GM23338 (cell line): Measurements from ENCODE around the gene ZSCAN5B. TPM values are rescaled to one million over a fixed set of nuclear protein-coding genes. Genes with fewer than 3 reads are reported as not detected.
"Not testable (repeated sequence)": the region's sequence is repeated elsewhere in the genome, so short reads cannot be mapped to it uniquely, and the experiment has no call there.

Experiments
- ATAC-seq: fragments of 200-7000 bp; cut with Tn5 transposase; 3 replicates; pipeline ENCODE4 v1.9.1; 2020
- DNase-seq: peaks from one replicate; pipeline ENCODE4 v3.0.0-alpha.2; 2015; ENCODE audit warnings: low spot score
- H2AFZ ChIP-seq: fragments of 200-600 bp; sonication (generic); 2 replicates; pipeline ENCODE4 v1.8.0; 2016; ENCODE audit warnings: antibody characterized with exemption, mild to moderate bottlenecking, moderate library complexity
- H3F3A ChIP-seq: fragments of 200-600 bp; sonication (generic); replicated peaks from 2 replicates; pipeline ENCODE4 v1.8.0; 2017; ENCODE audit warnings: antibody characterized with exemption, mixed run types, low read depth
- H3K27ac ChIP-seq: fragments of 200-600 bp; sonication (generic); 2 replicates; pipeline ENCODE4 v1.6.1; 2016; ENCODE audit warnings: low read depth
- H3K27me3 ChIP-seq: fragments of 200-600 bp; sonication (generic); 2 replicates; pipeline ENCODE4 v1.8.0; 2016; ENCODE audit warnings: mild to moderate bottlenecking, mixed run types, moderate library complexity; ENCODE audit not compliant: insufficient read depth
- H3K36me3 ChIP-seq: fragments of 200-600 bp; sonication (generic); 2 replicates; pipeline ENCODE4 v1.8.0; 2016; ENCODE audit warnings: mild to moderate bottlenecking; ENCODE audit not compliant: insufficient read depth
- H3K4me1 ChIP-seq: fragments of 200-600 bp; sonication (generic); 2 replicates; pipeline ENCODE4 v1.8.0; 2016; ENCODE audit warnings: mild to moderate bottlenecking, moderate library complexity; ENCODE audit not compliant: insufficient read depth
- H3K4me2 ChIP-seq: fragments of 200-600 bp; sonication (generic); 2 replicates; pipeline ENCODE4 v1.7.1; 2017; ENCODE audit warnings: mixed run types
- H3K4me3 ChIP-seq: fragments of 200-600 bp; sonication (generic); 2 replicates; pipeline ENCODE4 v1.6.1; 2016; ENCODE audit warnings: mixed run types
- H3K79me2 ChIP-seq: fragments of 200-600 bp; sonication (generic); replicated peaks from 2 replicates; pipeline ENCODE4 v1.8.0; 2017; ENCODE audit warnings: mild to moderate bottlenecking; ENCODE audit not compliant: insufficient read depth
- H3K9me2 ChIP-seq: fragments of 200-600 bp; sonication (generic); 2 replicates; pipeline ENCODE4 v1.8.0; 2017; ENCODE audit not compliant: insufficient read depth
- H4K20me1 ChIP-seq: fragments of 200-600 bp; sonication (generic); replicated peaks from 2 replicates; pipeline ENCODE4 v1.8.0; 2017; ENCODE audit warnings: mild to moderate bottlenecking; ENCODE audit not compliant: insufficient read depth
- H3K27ac Mint-ChIP-seq: 2 replicates; pipeline ENCODE4 v1.8.0; 2020; ENCODE audit warnings: inconsistent platforms, mild to moderate bottlenecking, moderate library complexity, mixed read lengths
- H3K27me3 Mint-ChIP-seq: 3 replicates; pipeline ENCODE4 v1.8.0; 2022; ENCODE audit warnings: low read depth, mild to moderate bottlenecking, moderate library complexity, mixed read lengths, inconsistent platforms; ENCODE audit not compliant: insufficient read depth, poor library complexity
- H3K36me3 Mint-ChIP-seq: 3 replicates; pipeline ENCODE4 v1.8.0; 2021; ENCODE audit warnings: low read depth, mild to moderate bottlenecking, inconsistent platforms, moderate library complexity, mixed read lengths
- H3K4me1 Mint-ChIP-seq: 3 replicates; pipeline ENCODE4 v1.8.0; 2020; ENCODE audit warnings: mild to moderate bottlenecking, inconsistent platforms, mixed read lengths
- H3K4me3 Mint-ChIP-seq: 3 replicates; pipeline ENCODE4 v1.8.0; 2021; ENCODE audit warnings: moderate library complexity, mild to moderate bottlenecking, inconsistent platforms, mixed read lengths
- H3K9me3 Mint-ChIP-seq: 3 replicates; pipeline ENCODE4 v1.8.0; 2020; ENCODE audit warnings: moderate library complexity, mild to moderate bottlenecking, inconsistent platforms, mixed read lengths
- CTCF ChIP-seq, 2 experiments: fragments of 200-600 bp in 1 of 2; sonication (generic) in 1 of 2; conservative IDR thresholded peaks; 2 replicates each; pipeline versions ENCODE4 v1.5.1 to v1.6.1; 2016 to 2017; ENCODE audit warnings: antibody characterized with exemption in 2 of 2, low read depth in 2 of 2, mild to moderate bottlenecking in 2 of 2, moderate library complexity in 1 of 2
- EZH2 ChIP-seq: fragments of 200-600 bp; sonication (generic); IDR thresholded peaks from one replicate; pipeline ENCODE4 v1.8.0; 2017; ENCODE audit warnings: antibody characterized with exemption, mild to moderate bottlenecking, low read depth; ENCODE audit not compliant: unreplicated experiment
- polyA plus RNA-seq: library from polyadenylated mRNA; unstranded; fragments of >200 nt; fragmentation: Nextera tagmentation; extraction: Ambion mirVana; gene quantifications from 2 replicates; pipeline ENCODE4 v1.2.1, GENCODE V29; 2016
- total RNA-seq: library from RNA; depleted of rRNA; stranded (reverse); fragments of >200 nt; shearing (Covaris generic); gene quantifications from 2 replicates; pipeline ENCODE4 v1.2.3, GENCODE V29; 2014
- TF ChIP-seq, protein P1 (sequence below): fragments of 250-450 bp; sonication (Bioruptor Pico); IDR thresholded peaks from 2 replicates; pipeline ENCODE4 v1.5.0; 2020; ENCODE audit warnings: mild to moderate bottlenecking, moderate library complexity

Gene ZSCAN5B
- total and polyA plus RNA-seq, 2 experiments from 2014 or later, result 0.10 TPM; not detected in 1

DNA sequence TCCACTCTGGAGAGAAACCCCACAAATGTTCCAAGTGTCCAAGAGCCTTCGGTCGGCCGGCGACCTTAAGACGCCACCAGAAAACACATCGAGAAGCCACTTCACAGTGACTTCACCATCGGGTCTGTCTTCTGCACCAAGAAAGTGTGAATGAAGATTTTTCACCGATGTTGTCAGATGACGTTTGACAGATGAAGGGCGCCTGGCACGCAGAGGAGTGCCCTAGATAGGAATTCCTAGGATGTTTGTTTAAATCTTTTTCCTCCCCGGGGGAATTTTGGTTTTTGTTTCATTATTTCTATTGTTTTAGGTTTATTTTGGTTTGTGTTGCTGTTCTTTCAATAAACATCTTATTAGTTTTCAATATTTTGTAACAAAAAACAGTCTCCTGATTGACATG lies 11.5 kb upstream of the ZSCAN5B start (continued):
- TF ChIP-seq, protein P1, sequence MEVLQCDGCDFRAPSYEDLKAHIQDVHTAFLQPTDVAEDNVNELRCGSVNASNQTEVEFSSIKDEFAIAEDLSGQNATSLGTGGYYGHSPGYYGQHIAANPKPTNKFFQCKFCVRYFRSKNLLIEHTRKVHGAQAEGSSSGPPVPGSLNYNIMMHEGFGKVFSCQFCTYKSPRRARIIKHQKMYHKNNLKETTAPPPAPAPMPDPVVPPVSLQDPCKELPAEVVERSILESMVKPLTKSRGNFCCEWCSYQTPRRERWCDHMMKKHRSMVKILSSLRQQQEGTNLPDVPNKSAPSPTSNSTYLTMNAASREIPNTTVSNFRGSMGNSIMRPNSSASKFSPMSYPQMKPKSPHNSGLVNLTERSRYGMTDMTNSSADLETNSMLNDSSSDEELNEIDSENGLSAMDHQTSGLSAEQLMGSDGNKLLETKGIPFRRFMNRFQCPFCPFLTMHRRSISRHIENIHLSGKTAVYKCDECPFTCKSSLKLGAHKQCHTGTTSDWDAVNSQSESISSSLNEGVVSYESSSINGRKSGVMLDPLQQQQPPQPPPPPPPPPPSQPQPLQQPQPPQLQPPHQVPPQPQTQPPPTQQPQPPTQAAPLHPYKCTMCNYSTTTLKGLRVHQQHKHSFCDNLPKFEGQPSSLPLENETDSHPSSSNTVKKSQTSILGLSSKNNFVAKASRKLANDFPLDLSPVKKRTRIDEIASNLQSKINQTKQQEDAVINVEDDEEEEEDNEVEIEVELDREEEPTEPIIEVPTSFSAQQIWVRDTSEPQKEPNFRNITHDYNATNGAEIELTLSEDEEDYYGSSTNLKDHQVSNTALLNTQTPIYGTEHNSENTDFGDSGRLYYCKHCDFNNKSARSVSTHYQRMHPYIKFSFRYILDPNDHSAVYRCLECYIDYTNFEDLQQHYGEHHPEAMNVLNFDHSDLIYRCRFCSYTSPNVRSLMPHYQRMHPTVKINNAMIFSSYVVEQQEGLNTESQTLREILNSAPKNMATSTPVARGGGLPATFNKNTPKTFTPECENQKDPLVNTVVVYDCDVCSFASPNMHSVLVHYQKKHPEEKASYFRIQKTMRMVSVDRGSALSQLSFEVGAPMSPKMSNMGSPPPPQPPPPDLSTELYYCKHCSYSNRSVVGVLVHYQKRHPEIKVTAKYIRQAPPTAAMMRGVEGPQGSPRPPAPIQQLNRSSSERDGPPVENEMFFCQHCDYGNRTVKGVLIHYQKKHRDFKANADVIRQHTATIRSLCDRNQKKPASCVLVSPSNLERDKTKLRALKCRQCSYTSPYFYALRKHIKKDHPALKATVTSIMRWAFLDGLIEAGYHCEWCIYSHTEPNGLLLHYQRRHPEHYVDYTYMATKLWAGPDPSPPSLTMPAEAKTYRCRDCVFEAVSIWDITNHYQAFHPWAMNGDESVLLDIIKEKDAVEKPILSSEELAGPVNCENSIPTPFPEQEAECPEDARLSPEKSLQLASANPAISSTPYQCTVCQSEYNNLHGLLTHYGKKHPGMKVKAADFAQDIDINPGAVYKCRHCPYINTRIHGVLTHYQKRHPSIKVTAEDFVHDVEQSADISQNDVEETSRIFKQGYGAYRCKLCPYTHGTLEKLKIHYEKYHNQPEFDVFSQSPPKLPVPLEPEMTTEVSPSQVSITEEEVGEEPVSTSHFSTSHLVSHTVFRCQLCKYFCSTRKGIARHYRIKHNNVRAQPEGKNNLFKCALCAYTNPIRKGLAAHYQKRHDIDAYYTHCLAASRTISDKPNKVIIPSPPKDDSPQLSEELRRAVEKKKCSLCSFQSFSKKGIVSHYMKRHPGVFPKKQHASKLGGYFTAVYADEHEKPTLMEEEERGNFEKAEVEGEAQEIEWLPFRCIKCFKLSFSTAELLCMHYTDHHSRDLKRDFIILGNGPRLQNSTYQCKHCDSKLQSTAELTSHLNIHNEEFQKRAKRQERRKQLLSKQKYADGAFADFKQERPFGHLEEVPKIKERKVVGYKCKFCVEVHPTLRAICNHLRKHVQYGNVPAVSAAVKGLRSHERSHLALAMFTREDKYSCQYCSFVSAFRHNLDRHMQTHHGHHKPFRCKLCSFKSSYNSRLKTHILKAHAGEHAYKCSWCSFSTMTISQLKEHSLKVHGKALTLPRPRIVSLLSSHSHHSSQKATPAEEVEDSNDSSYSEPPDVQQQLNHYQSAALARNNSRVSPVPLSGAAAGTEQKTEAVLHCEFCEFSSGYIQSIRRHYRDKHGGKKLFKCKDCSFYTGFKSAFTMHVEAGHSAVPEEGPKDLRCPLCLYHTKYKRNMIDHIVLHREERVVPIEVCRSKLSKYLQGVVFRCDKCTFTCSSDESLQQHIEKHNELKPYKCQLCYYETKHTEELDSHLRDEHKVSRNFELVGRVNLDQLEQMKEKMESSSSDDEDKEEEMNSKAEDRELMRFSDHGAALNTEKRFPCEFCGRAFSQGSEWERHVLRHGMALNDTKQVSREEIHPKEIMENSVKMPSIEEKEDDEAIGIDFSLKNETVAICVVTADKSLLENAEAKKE (CRISPR knock-in tag), result no peak
- TF ChIP-seq EZH2, result no peak

GRCh38 chr19:56207581-56207980 lies 10.0 kb upstream of the ZSCAN5B start:
- H3K9me2 ChIP-seq, H3K4me2 ChIP-seq, DNase-seq, H3K4me1 Mint-ChIP-seq, H3F3A ChIP-seq, H3K36me3 Mint-ChIP-seq, H3K4me3 Mint-ChIP-seq, H3K27me3 ChIP-seq, H3K27ac Mint-ChIP-seq, H3K79me2 ChIP-seq, H3K27ac ChIP-seq, H3K27me3 Mint-ChIP-seq, H3K4me3 ChIP-seq, H3K9me3 Mint-ChIP-seq, H4K20me1 ChIP-seq, H3K36me3 ChIP-seq, H2AFZ ChIP-seq, H3K4me1 ChIP-seq: not testable (repeated sequence)
- TF ChIP-seq CTCF (conservative IDR thresholded peaks at IDR 0.05; ENCODE audit: low read depth in 2 of 2), result peak; percentile 17 to 48
- ATAC-seq, result peak; percentile 90
